Activated CD4-positive, alpha-beta memory T cell treated with anti-CD3 and anti-CD28 coated beads for 36 hours (primary cell): ENCODE data around the gene PRR5L. TPM values are rescaled to one million over a fixed set of nuclear protein-coding genes. Genes with fewer than 3 reads are reported as not detected.

Experiments
- CTCF ChIA-PET: fragments of 350-600 bp; sonication (Branson Sonifier 250); formaldehyde crosslinking; loops from one replicate; lab custom pipeline; 2021; ENCODE audit warnings: antibody characterized with exemption, inconsistent platforms; lab: Charles Lee
- POLR2A ChIA-PET: fragments of 350-600 bp; sonication (Branson Sonifier 250); formaldehyde crosslinking; loops from one replicate; lab custom pipeline; 2021; ENCODE audit warnings: antibody characterized with exemption; lab: Charles Lee
- DNase-seq: peaks from one replicate; pipeline ENCODE4 v3.0.0-alpha.2; 2020
- H3K27ac Mint-ChIP-seq: one replicate; pipeline ENCODE4 v1.8.0; 2021; ENCODE audit warnings: mixed read lengths
- H3K27me3 Mint-ChIP-seq: one replicate; pipeline ENCODE4 v1.8.0; 2021; ENCODE audit warnings: mixed read lengths
- H3K36me3 Mint-ChIP-seq: one replicate; pipeline ENCODE4 v1.8.0; 2021; ENCODE audit warnings: mixed read lengths
- H3K4me1 Mint-ChIP-seq: one replicate; pipeline ENCODE4 v1.8.0; 2021; ENCODE audit warnings: low read depth, mixed read lengths
- H3K4me3 Mint-ChIP-seq: one replicate; pipeline ENCODE4 v1.8.0; 2021; ENCODE audit warnings: mild to moderate bottlenecking, mixed read lengths
- H3K9me3 Mint-ChIP-seq: one replicate; pipeline ENCODE4 v1.8.0; 2021; ENCODE audit warnings: mixed read lengths
- intact Hi-C: fragments of 100-400 bp; cut with micrococcal nuclease; formaldehyde crosslinking; loops from one replicate; pipeline ENCODE4 v1.15.1; 2023
- total RNA-seq, 2 experiments: library from RNA; stranded (reverse); gene quantifications; one replicate each; pipeline ENCODE4 v1.2.3, GENCODE V29; 2021

The PRR5L gene
- total RNA-seq, 2 experiments from 2014 or later: 42.7 to 43.6 TPM

- peaks cover 21% of the 10 kb centered on the region for H3K4me1 Mint-ChIP-seq
- DNase-seq: no peak
- no peaks in the 10 kb centered on the region for H3K9me3 Mint-ChIP-seq
- no peaks in the 10 kb centered on the region for H3K27me3 Mint-ChIP-seq
- no peak overlapping the region for H3K27ac Mint-ChIP-seq
- H3K4me3 Mint-ChIP-seq: no peak overlapping the region
- intact Hi-C loops: no loop called here
- CTCF ChIA-PET: interaction anchor here (1.0 kb wide), 1 partner anchor 198 kb away, joined by 5 read pairs; no protein-coding TSS in a partner anchor
- peaks cover 38% of the 10 kb centered on the region for H3K36me3 Mint-ChIP-seq
- POLR2A ChIA-PET: no interaction called here
Measured at GRCh38 chr11:36490026-36490806, 194.1 kb downstream of the PRR5L start.

GRCh38 chr11:36492724-36493304, 196.7 kb downstream of the PRR5L start:
- no peak overlapping the region for H3K4me3 Mint-ChIP-seq
- H3K27ac Mint-ChIP-seq: no peak overlapping the region
- H3K4me1 Mint-ChIP-seq: peaks cover 16% of the 10 kb centered on the region
- intact Hi-C loops: loop anchor here (1.0 kb wide), 3 partner anchors 140 to 201 kb away; no protein-coding TSS in a partner anchor
- CTCF ChIA-PET: interaction anchor here (0.6 to 4.1 kb wide), 57 partner anchors 9 to 877 kb away, joined by 3 to 205 read pairs (median 4); partner anchors contain the start of genes COMMD9, PRR5L and TRAF6
- POLR2A ChIA-PET: interaction anchor here (0.8 to 1.5 kb wide), 3 partner anchors 13 to 254 kb away, joined by 3 to 4 read pairs (median 3); no protein-coding TSS in a partner anchor
- no peak for DNase-seq
- H3K36me3 Mint-ChIP-seq: peaks cover 37% of the 10 kb centered on the region
- no peaks in the 10 kb centered on the region for H3K9me3 Mint-ChIP-seq
- H3K27me3 Mint-ChIP-seq: no peaks in the 10 kb centered on the region

DNA sequence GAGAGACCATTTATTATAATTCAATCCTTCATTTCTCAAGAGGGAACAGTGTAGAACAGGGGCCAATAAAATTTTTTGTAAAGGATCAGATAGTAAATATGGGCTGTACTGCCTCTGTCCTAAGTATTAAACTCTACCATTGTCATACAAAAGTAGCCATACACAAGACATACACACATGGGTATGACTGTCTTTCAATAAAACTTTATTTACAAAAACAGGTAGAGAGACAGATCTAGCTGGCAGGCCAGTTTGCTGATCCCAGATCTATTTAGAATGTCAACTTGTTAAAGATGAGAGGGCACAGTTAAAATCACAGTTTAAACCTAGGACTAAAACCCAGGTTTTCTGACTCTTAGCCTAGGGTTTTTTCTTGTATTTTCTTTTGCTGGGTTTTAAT, 197.2 kb downstream of the PRR5L start:
- Mint-ChIP-seq H3K9me3 (no peaks in the 10 kb centered on the region), H3K27ac (no peak overlapping the region), H3K27me3 (no peaks in the 10 kb centered on the region), H3K36me3 (peaks cover 39% of the 10 kb centered on the region), H3K4me3 (no peak overlapping the region), H3K4me1 (peaks cover 11% of the 10 kb centered on the region)
- intact Hi-C loops: no loop called here
- ChIA-PET POLR2A (interaction anchor here (0.8 to 1.5 kb wide), 3 partner anchors 13 to 254 kb away, joined by 3 to 4 read pairs (median 3); no protein-coding TSS in a partner anchor), CTCF (interaction anchor here (0.6 to 4.1 kb wide), 56 partner anchors 9 to 877 kb away, joined by 3 to 205 read pairs (median 4); partner anchors contain the start of genes COMMD9, PRR5L and TRAF6)
- no peak for DNase-seq

GRCh38 chr11:36498721-36499120, 202.6 kb downstream of the PRR5L start:
- no peaks in the 10 kb centered on the region for H3K27me3 Mint-ChIP-seq
- ChIA-PET CTCF (interaction anchor here (0.5 to 2.2 kb wide), 7 partner anchors 10 to 232 kb away, joined by 3 to 15 read pairs (median 5); partner anchors contain the start of gene TRAF6), POLR2A (no interaction called here)
- peaks cover 21% of the 10 kb centered on the region for H3K36me3 Mint-ChIP-seq
- no peak overlapping the region for H3K27ac Mint-ChIP-seq
- no peak overlapping the region for H3K4me3 Mint-ChIP-seq
- no peak for DNase-seq
- H3K4me1 Mint-ChIP-seq: peaks cover 19% of the 10 kb centered on the region
- no peaks in the 10 kb centered on the region for H3K9me3 Mint-ChIP-seq
- intact Hi-C loops: no loop called here

DNA sequence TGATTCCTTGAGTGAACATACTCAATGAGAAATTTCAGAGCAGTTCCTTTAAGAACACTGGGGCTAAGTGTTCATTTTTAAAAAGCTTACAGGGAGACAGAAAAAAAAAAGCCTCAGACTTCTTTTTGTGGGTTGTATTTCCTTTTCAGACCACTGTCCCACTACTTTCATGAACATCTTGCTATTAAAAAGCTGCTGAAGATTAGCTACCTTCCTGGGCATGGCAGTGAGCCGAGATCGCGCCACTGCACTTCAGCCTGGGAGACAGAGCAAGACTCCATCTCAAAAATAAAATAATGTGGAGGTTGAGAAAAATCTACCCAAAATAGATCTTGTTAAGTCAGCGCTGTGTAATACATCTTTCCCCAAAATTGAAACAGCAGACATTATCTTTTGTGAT, 203.2 kb downstream of the PRR5L start:
- no peak overlapping the region for H3K27ac Mint-ChIP-seq
- peaks cover 24% of the 10 kb centered on the region for H3K36me3 Mint-ChIP-seq
- no peaks in the 10 kb centered on the region for H3K9me3 Mint-ChIP-seq
- no peak for DNase-seq
- ChIA-PET CTCF (interaction anchor here (0.9 to 2.2 kb wide), 3 partner anchors 9 to 208 kb away, joined by 4 to 15 read pairs (median 5); no protein-coding TSS in a partner anchor), POLR2A (no interaction called here)
- peaks cover 21% of the 10 kb centered on the region for H3K4me1 Mint-ChIP-seq
- intact Hi-C loops: no loop called here
- no peaks in the 10 kb centered on the region for H3K27me3 Mint-ChIP-seq
- no peak overlapping the region for H3K4me3 Mint-ChIP-seq

DNA sequence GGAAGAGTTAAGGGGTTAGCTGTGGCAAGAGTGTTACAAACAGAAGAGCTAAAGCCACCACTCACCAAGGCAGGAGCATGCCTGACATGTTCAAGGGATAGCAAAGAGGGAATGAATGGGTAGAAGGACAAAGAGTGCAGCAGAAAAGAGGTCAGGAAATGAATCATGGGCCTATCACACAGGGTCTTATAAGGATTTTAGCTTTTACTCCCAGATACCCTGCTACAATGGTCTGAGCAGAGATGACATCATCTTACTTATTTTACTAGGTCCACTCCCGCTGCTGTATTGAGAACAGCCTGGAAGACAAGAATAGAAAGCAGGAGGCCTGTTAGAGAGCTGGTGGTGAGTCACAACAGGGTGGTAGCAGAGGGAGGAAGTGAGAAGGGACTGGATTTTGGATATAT, 204.2 kb downstream of the PRR5L start:
- peak overlapping the region; percentile 6 for H3K27ac Mint-ChIP-seq
- peaks cover 22% of the 10 kb centered on the region for H3K36me3 Mint-ChIP-seq
- H3K9me3 Mint-ChIP-seq: no peaks in the 10 kb centered on the region
- CTCF ChIA-PET: interaction anchor here (0.9 to 3.7 kb wide), 4 partner anchors 8 to 208 kb away, joined by 4 to 38 read pairs (median 6); partner anchors contain the start of gene TRAF6
- no peak for DNase-seq
- POLR2A ChIA-PET: no interaction called here
- H3K27me3 Mint-ChIP-seq: no peaks in the 10 kb centered on the region
- H3K4me3 Mint-ChIP-seq: no peak overlapping the region
- peaks cover 28% of the 10 kb centered on the region for H3K4me1 Mint-ChIP-seq
- intact Hi-C loops: loop anchor here (10.0 kb wide), 1 partner anchor 886 kb away; the partner anchor contains the start of gene FJX1

DNA sequence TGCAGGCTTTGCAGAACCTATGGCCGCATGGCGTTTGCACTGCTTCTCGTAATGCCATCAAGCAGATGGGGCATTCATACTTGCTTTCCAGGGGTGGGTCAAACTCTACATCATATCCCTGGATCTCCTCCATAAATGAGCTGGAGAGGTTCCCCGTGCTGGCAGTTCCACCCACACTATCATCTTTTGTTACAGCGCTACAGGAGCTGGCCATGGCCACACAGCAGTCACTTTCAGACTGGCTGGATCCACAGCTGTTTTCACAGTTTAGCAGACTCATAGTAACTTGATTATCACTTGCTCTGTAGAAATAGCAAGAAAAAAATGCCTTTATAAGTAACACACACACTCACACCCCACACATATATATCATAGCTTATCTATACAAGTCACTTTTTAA, 205.1 kb downstream of the PRR5L start:
- intact Hi-C loops: loop anchor here (10.0 kb wide), 1 partner anchor 886 kb away; the partner anchor contains the start of gene FJX1
- Mint-ChIP-seq H3K4me3 (no peak overlapping the region), H3K9me3 (no peaks in the 10 kb centered on the region), H3K36me3 (peaks cover 20% of the 10 kb centered on the region), H3K27me3 (no peaks in the 10 kb centered on the region), H3K27ac (no peak overlapping the region), H3K4me1 (peaks cover 37% of the 10 kb centered on the region)
- ChIA-PET CTCF (interaction anchor here (0.7 to 3.7 kb wide), 7 partner anchors 9 to 431 kb away, joined by 3 to 38 read pairs (median 5); partner anchors contain the start of gene TRAF6), POLR2A (interaction anchor here (0.7 kb wide), 1 partner anchor 9 kb away, joined by 3 read pairs; no protein-coding TSS in a partner anchor)
- DNase-seq: no peak

GRCh38 chr11:36507824-36508489, 211.9 kb downstream of the PRR5L start:
- H3K9me3 Mint-ChIP-seq: no peaks in the 10 kb centered on the region
- DNase-seq: no peak
- peaks cover 3% of the 10 kb centered on the region for H3K36me3 Mint-ChIP-seq
- ChIA-PET CTCF (interaction anchor here (1.2 to 3.5 kb wide), 5 partner anchors 9 to 215 kb away, joined by 4 to 34 read pairs (median 7); no protein-coding TSS in a partner anchor), POLR2A (no interaction called here)
- peaks cover 34% of the 10 kb centered on the region for H3K4me1 Mint-ChIP-seq
- H3K27ac Mint-ChIP-seq: peak overlapping the region; percentile 86
- peak overlapping the region; percentile 94 for H3K4me3 Mint-ChIP-seq
- intact Hi-C loops: loop anchor here (2.0 to 10.0 kb wide), 4 partner anchors 131 to 893 kb away; partner anchors contain the start of genes FJX1 and TRIM44
- no peaks in the 10 kb centered on the region for H3K27me3 Mint-ChIP-seq

DNA sequence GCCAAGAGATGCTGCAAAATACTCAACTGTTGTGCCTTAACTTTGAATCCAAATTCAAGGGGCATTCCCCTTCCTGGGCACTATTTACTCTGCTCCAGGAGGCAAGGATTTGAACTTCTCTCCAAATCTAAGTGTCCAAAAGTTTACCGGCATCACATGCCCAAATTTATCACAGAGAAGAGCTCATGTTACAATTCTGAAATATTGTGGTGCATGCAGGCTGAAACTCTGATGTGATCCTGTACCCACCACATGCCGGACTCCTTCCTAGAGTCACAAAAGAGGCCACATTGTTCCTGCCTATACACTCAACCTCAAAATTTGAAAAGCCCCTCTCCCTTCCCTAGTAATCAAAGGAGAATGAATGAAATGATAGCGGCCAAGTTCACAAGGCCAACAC, 212.7 kb downstream of the PRR5L start:
- ChIA-PET POLR2A (no interaction called here), CTCF (interaction anchor here (0.7 to 3.5 kb wide), 8 partner anchors 8 to 238 kb away, joined by 3 to 34 read pairs (median 6); no protein-coding TSS in a partner anchor)
- Mint-ChIP-seq H3K4me1 (peaks cover 34% of the 10 kb centered on the region), H3K4me3 (peak overlapping the region; percentile 94), H3K36me3 (peaks cover 3% of the 10 kb centered on the region), H3K27ac (peak overlapping the region; percentile 86), H3K27me3 (no peaks in the 10 kb centered on the region), H3K9me3 (no peaks in the 10 kb centered on the region)
- DNase-seq: no peak
- intact Hi-C loops: loop anchor here (2.0 to 10.0 kb wide), 4 partner anchors 131 to 894 kb away; partner anchors contain the start of genes FJX1 and TRIM44

DNA sequence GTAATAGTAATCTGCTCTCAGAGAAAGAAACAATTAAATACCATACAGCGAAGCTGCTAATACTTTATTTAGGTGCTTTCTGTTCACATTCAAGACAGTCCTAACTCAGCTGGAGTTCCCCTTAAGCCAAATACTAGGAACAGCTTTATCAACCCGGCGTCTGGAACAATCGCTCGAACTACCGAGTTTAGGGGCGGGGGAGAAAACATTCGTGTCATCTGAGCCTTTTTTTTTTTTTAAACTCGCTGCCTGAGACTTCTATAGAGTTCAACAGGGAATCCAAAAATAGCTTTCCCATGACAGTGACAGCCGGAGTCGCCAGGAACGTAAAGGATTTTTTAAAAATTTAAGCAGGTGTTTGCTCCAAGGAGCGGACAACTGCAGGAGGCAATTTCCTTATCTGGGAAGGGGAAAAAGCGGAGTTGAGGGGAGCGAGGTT, 213.1 kb downstream of the PRR5L start:
- Mint-ChIP-seq H3K9me3 (no peaks in the 10 kb centered on the region), H3K27ac (peak overlapping the region; percentile 86), H3K36me3 (peaks cover 2% of the 10 kb centered on the region), H3K4me3 (peak overlapping the region; percentile 94), H3K27me3 (peaks cover 3% of the 10 kb centered on the region), H3K4me1 (peaks cover 33% of the 10 kb centered on the region)
- CTCF ChIA-PET: interaction anchor here (0.7 to 3.5 kb wide), 10 partner anchors 9 to 237 kb away, joined by 3 to 34 read pairs (median 6); no protein-coding TSS in a partner anchor
- peak; percentile 57 for DNase-seq
- POLR2A ChIA-PET: interaction anchor here (1.4 kb wide), 1 partner anchor 847 kb away, joined by 3 read pairs; the partner anchor contains the start of gene TRIM44
- intact Hi-C loops: loop anchor here (2.0 to 10.0 kb wide), 4 partner anchors 132 to 894 kb away; partner anchors contain the start of genes FJX1 and TRIM44
